Nephron progenitor cell (in vitro differentiated cells): ENCODE data around the gene GTF3C1.

Source experiments
- DNase-seq: peaks from one replicate; pipeline ENCODE4 v3.0.0; 2021
- H3K27ac Mint-ChIP-seq: 2 replicates; pipeline ENCODE4 v1.8.0; 2021; ENCODE audit warnings: mild to moderate bottlenecking, moderate library complexity, mixed read lengths
- H3K27me3 Mint-ChIP-seq: 2 replicates; pipeline ENCODE4 v1.8.0; 2021; ENCODE audit warnings: mild to moderate bottlenecking, low read depth, mixed read lengths; ENCODE audit not compliant: poor library complexity
- H3K36me3 Mint-ChIP-seq: 2 replicates; pipeline ENCODE4 v1.8.0; 2021; ENCODE audit warnings: low read depth, mixed read lengths
- H3K4me1 Mint-ChIP-seq: 2 replicates; pipeline ENCODE4 v1.8.0; 2021; ENCODE audit warnings: mixed read lengths
- H3K4me3 Mint-ChIP-seq: 2 replicates; pipeline ENCODE4 v1.8.0; 2021; ENCODE audit warnings: mild to moderate bottlenecking, moderate library complexity, mixed read lengths
- H3K9me3 Mint-ChIP-seq: 2 replicates; pipeline ENCODE4 v1.8.0; 2021; ENCODE audit warnings: mild to moderate bottlenecking, moderate library complexity, mixed read lengths
- CTCF ChIP-seq: fragments of 200-600 bp; sonication (generic); IDR thresholded peaks from 2 replicates; pipeline ENCODE4 v1.5.0; 2021; ENCODE audit warnings: antibody characterized with exemption

GTF3C1 gene

DNA sequence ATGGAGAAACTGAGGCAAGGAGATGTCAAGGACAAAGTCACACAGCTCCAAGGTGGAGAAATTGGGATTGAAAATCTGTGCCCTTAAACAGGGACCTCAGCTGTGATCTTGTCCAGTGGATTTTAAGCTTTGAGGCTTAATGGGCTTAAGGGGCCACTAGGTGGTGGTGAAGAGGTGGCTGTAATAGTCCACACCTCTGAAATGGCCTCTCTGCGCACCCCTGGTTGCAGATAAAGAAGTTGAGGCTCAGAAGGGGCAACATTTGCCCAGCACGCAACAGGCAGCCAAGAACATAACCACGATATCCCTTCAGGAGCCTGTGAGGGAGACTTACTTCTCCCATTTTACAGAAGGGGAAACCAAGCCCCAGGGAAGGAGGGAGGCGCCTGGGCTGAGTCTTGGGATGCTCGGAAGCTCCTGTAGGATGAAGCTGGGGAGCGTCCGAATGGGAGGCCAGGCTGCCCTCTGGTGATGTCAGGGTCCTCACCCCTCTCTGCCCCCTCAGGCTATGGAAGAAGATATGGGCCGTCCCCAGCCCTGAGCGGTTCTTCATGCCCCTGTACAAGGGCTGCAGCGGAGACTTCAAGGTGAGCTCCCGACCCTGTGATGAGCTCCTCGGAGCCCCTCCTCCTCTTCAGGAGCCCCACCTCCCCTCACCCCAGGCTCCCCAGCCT lies 104.1 kb downstream of the GTF3C1 start:
- Mint-ChIP-seq H3K27me3 (no peaks in the 10 kb centered on the region), H3K4me3 (no peak overlapping the region), H3K4me1 (peaks cover 15% of the 10 kb centered on the region), H3K27ac (no peak overlapping the region), H3K36me3 (no peaks in the 10 kb centered on the region), H3K9me3 (peaks cover 33% of the 10 kb centered on the region)
- DNase-seq: no peak
- TF ChIP-seq CTCF: no peak

GRCh38 chr16:27444470-27444869 lies 105.2 kb downstream of the GTF3C1 start:
- DNase-seq: no peak
- Mint-ChIP-seq H3K9me3 (peaks cover 33% of the 10 kb centered on the region), H3K27me3 (no peaks in the 10 kb centered on the region), H3K27ac (no peak overlapping the region), H3K4me1 (peaks cover 4% of the 10 kb centered on the region), H3K36me3 (no peaks in the 10 kb centered on the region), H3K4me3 (no peak overlapping the region)
- no peak for TF ChIP-seq CTCF

GRCh38 chr16:27444015-27444414 lies 105.7 kb downstream of the GTF3C1 start:
- peaks cover 33% of the 10 kb centered on the region for H3K9me3 Mint-ChIP-seq
- H3K36me3 Mint-ChIP-seq: no peaks in the 10 kb centered on the region
- DNase-seq: no peak
- no peak for TF ChIP-seq CTCF
- peaks cover 6% of the 10 kb centered on the region for H3K4me1 Mint-ChIP-seq
- no peaks in the 10 kb centered on the region for H3K27me3 Mint-ChIP-seq
- H3K4me3 Mint-ChIP-seq: no peak overlapping the region
- H3K27ac Mint-ChIP-seq: no peak overlapping the region

- H3K36me3 Mint-ChIP-seq: no peaks in the 10 kb centered on the region
- no peak for TF ChIP-seq CTCF
- no peak for DNase-seq
- peaks cover 6% of the 10 kb centered on the region for H3K4me1 Mint-ChIP-seq
- H3K27ac Mint-ChIP-seq: no peak overlapping the region
- H3K27me3 Mint-ChIP-seq: no peaks in the 10 kb centered on the region
- H3K4me3 Mint-ChIP-seq: no peak overlapping the region
- H3K9me3 Mint-ChIP-seq: peaks cover 23% of the 10 kb centered on the region
These were observed 107.7 kb downstream of the GTF3C1 start for GRCh38 chr16:27441998-27442397.

DNA sequence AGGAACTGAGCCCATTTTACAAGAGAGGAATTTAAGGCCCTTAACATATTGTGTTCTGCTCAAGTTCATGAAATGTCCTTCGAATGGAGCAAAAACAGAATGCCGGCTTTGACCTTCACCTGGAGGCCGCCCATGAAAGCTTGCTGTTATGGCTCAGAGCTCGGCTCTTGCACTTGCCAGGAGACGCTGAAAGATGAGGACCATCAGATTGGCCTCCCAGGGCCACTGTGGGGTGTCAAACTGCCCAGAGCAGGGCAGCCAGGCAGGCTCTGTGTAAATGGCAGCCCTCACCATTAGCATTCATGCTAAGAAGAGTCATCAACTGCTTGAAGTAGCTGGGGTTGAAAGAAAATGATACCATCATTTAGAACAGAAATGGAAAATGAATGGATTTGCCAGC lies 108.4 kb downstream of the GTF3C1 start:
- no peak for DNase-seq
- Mint-ChIP-seq H3K27ac (no peak overlapping the region), H3K36me3 (no peaks in the 10 kb centered on the region), H3K27me3 (no peaks in the 10 kb centered on the region), H3K4me3 (no peak overlapping the region), H3K4me1 (peaks cover 6% of the 10 kb centered on the region), H3K9me3 (peaks cover 19% of the 10 kb centered on the region)
- no peak for TF ChIP-seq CTCF
